ENCODE measurements around the gene SULT1C3.
A peak's percentile ranks its signal among the peaks of the same experiment; 100 is the strongest.

SULT1C3 gene

GRCh38 chr2:108287169-108287568 lies 47.4 kb downstream of the SULT1C3 start:
- Histone ChIP-seq H2BK15ac (ENCODE audit: low read depth, poor library complexity, severe bottlenecking) (no peak overlapping the region), H3K4me3 (ENCODE audit: insufficient read depth in 1 of 2, low read depth in 1 of 2, low read length in 2 of 2) (no peak overlapping the region), H3K4ac (ENCODE audit: low read depth in 1 of 2, low read length in 2 of 2) (no peak overlapping the region), H3K18ac (ENCODE audit: low read depth in 1 of 2, low read length in 2 of 2) (no peak overlapping the region), H3K9me3 (ENCODE audit: control insufficient read depth, low read length) (no peaks in the 10 kb centered on the region), H2AFZ (ENCODE audit: low read depth, low read length) (no peak overlapping the region), H3K14ac (ENCODE audit: low read length in 2 of 2) (no peak overlapping the region), H3K23ac (ENCODE audit: low read length in 2 of 2) (no peak overlapping the region), H4K8ac (ENCODE audit: low read length) (no peak overlapping the region), H2BK12ac (ENCODE audit: low read length in 2 of 2) (no peak overlapping the region), H3K27me3 (ENCODE audit: control insufficient read depth in 1 of 2, insufficient read depth in 1 of 2, low read length in 2 of 2) (no peaks in the 10 kb centered on the region), H4K91ac (ENCODE audit: low read length) (no peak overlapping the region), H3K9ac (ENCODE audit: low read length) (no peak overlapping the region), H2BK5ac (ENCODE audit: low read depth, low read length, poor library complexity, severe bottlenecking) (no peak overlapping the region), H3K4me2 (ENCODE audit: low read length, poor library complexity, severe bottlenecking) (no peak overlapping the region), H3K79me1 (replicated peaks; ENCODE audit: low read length, poor library complexity, severe bottlenecking) (peaks cover 13% of the 10 kb centered on the region), H2BK120ac (ENCODE audit: low read depth, low read length) (no peak overlapping the region), H2AK5ac (ENCODE audit: low read length, severe bottlenecking) (no peak overlapping the region), H3K27ac (ENCODE audit: low read length, poor library complexity, severe bottlenecking) (peak overlapping the region; percentile 2), H3K36me3 (ENCODE audit: control insufficient read depth in 1 of 2, insufficient read depth in 2 of 2, low read depth in 1 of 2, low read length in 2 of 2) (no peaks in the 10 kb centered on the region), H3K4me1 (ENCODE audit: control insufficient read depth, insufficient read depth, low read depth, low read length) (peaks cover 11% of the 10 kb centered on the region)
- DNase-seq: no peak
- 96% methylated on average over 2 of the region's 2 CpGs for WGBS

GRCh38 chr2:108288534-108289106 lies 48.9 kb downstream of the SULT1C3 start, which contains the start of gene SULT1C2:
Gene SULT1C2, plus strand, starts transcription at chr2:108288895. Its CDS starts 4,773 bp downstream, at chr2:108293668.
- Histone ChIP-seq H4K91ac (ENCODE audit: low read length) (no peak within 1 kb of the TSS), H3K23ac (ENCODE audit: low read length in 2 of 2) (no peak within 1 kb of the TSS), H4K8ac (ENCODE audit: low read length) (no peak within 1 kb of the TSS), H3K27me3 (ENCODE audit: control insufficient read depth in 1 of 2, insufficient read depth in 1 of 2, low read length in 2 of 2) (no peaks in the 10 kb centered on the region), H2AK5ac (ENCODE audit: low read length, severe bottlenecking) (peak within 1 kb of the TSS; percentile 80), H3K4me2 (ENCODE audit: low read length, poor library complexity, severe bottlenecking) (peak within 1 kb of the TSS; percentile 38), H3K9ac (ENCODE audit: low read length) (no peak within 1 kb of the TSS), H3K9me3 (ENCODE audit: control insufficient read depth, low read length) (no peaks in the 10 kb centered on the region), H3K18ac (ENCODE audit: low read depth in 1 of 2, low read length in 2 of 2) (no peak within 1 kb of the TSS), H3K14ac (ENCODE audit: low read length in 2 of 2) (no peak within 1 kb of the TSS), H2BK120ac (ENCODE audit: low read depth, low read length) (no peak within 1 kb of the TSS), H3K4me3 (ENCODE audit: insufficient read depth in 1 of 2, low read depth in 1 of 2, low read length in 2 of 2) (no peak within 1 kb of the TSS), H2BK5ac (ENCODE audit: low read depth, low read length, poor library complexity, severe bottlenecking) (no peak within 1 kb of the TSS), H2AFZ (ENCODE audit: low read depth, low read length) (no peak within 1 kb of the TSS), H2BK15ac (ENCODE audit: low read depth, poor library complexity, severe bottlenecking) (no peak within 1 kb of the TSS), H2BK12ac (ENCODE audit: low read length in 2 of 2) (no peak within 1 kb of the TSS), H3K27ac (ENCODE audit: low read length, poor library complexity, severe bottlenecking) (peak within 1 kb of the TSS; percentile 74), H3K36me3 (ENCODE audit: control insufficient read depth in 1 of 2, insufficient read depth in 2 of 2, low read depth in 1 of 2, low read length in 2 of 2) (no peaks in the 10 kb centered on the region), H3K4me1 (ENCODE audit: control insufficient read depth, insufficient read depth, low read depth, low read length) (peaks cover 11% of the 10 kb centered on the region), H3K79me1 (replicated peaks; ENCODE audit: low read length, poor library complexity, severe bottlenecking) (peaks cover 14% of the 10 kb centered on the region), H3K4ac (ENCODE audit: low read depth in 1 of 2, low read length in 2 of 2) (no peak within 1 kb of the TSS)
- WGBS: 15% methylated on average over 7 of the region's 7 CpGs
- no peak for DNase-seq

DNA sequence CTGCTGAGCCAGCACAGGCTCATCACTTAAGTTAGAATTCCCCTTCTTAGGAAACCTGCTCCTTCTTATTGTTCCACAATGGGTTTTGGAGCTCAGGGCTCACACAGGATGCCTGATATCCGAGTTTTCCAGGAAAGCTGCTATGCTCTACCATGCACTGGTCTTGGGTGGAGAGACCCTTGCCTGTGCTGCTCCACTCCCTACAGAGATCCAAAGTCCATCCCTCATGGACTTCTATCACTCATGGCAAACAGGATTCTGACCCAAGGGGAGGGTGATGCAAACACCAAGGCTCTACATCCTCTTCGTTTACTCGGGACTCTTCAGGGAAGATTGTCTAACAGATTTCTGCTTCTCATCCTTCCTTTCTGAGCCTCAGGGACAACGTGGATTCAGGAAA lies 54.1 kb downstream of the SULT1C3 start:
- Histone ChIP-seq H2AK5ac (ENCODE audit: low read length, severe bottlenecking) (no peak overlapping the region), H4K91ac (ENCODE audit: low read length) (no peak overlapping the region), H3K9ac (ENCODE audit: low read length) (no peak overlapping the region), H2BK5ac (ENCODE audit: low read depth, low read length, poor library complexity, severe bottlenecking) (no peak overlapping the region), H2AFZ (ENCODE audit: low read depth, low read length) (no peak overlapping the region), H2BK120ac (ENCODE audit: low read depth, low read length) (no peak overlapping the region), H3K18ac (ENCODE audit: low read depth in 1 of 2, low read length in 2 of 2) (no peak overlapping the region), H2BK12ac (ENCODE audit: low read length in 2 of 2) (no peak overlapping the region), H3K4me2 (ENCODE audit: low read length, poor library complexity, severe bottlenecking) (no peak overlapping the region), H3K36me3 (ENCODE audit: control insufficient read depth in 1 of 2, insufficient read depth in 2 of 2, low read depth in 1 of 2, low read length in 2 of 2) (no peaks in the 10 kb centered on the region), H3K14ac (ENCODE audit: low read length in 2 of 2) (no peak overlapping the region), H3K23ac (ENCODE audit: low read length in 2 of 2) (no peak overlapping the region), H3K9me3 (ENCODE audit: control insufficient read depth, low read length) (no peaks in the 10 kb centered on the region), H3K79me1 (replicated peaks; ENCODE audit: low read length, poor library complexity, severe bottlenecking) (peaks cover 23% of the 10 kb centered on the region), H3K4me1 (ENCODE audit: control insufficient read depth, insufficient read depth, low read depth, low read length) (peaks cover 13% of the 10 kb centered on the region), H3K27ac (ENCODE audit: low read length, poor library complexity, severe bottlenecking) (no peak overlapping the region), H4K8ac (ENCODE audit: low read length) (no peak overlapping the region), H3K4me3 (ENCODE audit: insufficient read depth in 1 of 2, low read depth in 1 of 2, low read length in 2 of 2) (no peak overlapping the region), H3K27me3 (ENCODE audit: control insufficient read depth in 1 of 2, insufficient read depth in 1 of 2, low read length in 2 of 2) (no peaks in the 10 kb centered on the region), H2BK15ac (ENCODE audit: low read depth, poor library complexity, severe bottlenecking) (no peak overlapping the region), H3K4ac (ENCODE audit: low read depth in 1 of 2, low read length in 2 of 2) (no peak overlapping the region)
- DNase-seq: no peak
- 82% methylated on average over 4 of the region's 4 CpGs for WGBS

GRCh38 chr2:108297436-108298141 lies 57.8 kb downstream of the SULT1C3 start:
- Histone ChIP-seq H2BK12ac (ENCODE audit: low read length in 2 of 2) (no peak overlapping the region), H2BK15ac (ENCODE audit: low read depth, poor library complexity, severe bottlenecking) (no peak overlapping the region), H2BK120ac (ENCODE audit: low read depth, low read length) (no peak overlapping the region), H3K27ac (ENCODE audit: low read length, poor library complexity, severe bottlenecking) (peak overlapping the region; percentile 66), H3K4me3 (ENCODE audit: insufficient read depth in 1 of 2, low read depth in 1 of 2, low read length in 2 of 2) (no peak overlapping the region), H2BK5ac (ENCODE audit: low read depth, low read length, poor library complexity, severe bottlenecking) (peak overlapping the region; percentile 51), H2AFZ (ENCODE audit: low read depth, low read length) (no peak overlapping the region), H3K14ac (ENCODE audit: low read length in 2 of 2) (no peak overlapping the region), H2AK5ac (ENCODE audit: low read length, severe bottlenecking) (peak overlapping the region; percentile 72), H3K4me1 (ENCODE audit: control insufficient read depth, insufficient read depth, low read depth, low read length) (peaks cover 7% of the 10 kb centered on the region), H3K79me1 (replicated peaks; ENCODE audit: low read length, poor library complexity, severe bottlenecking) (peaks cover 20% of the 10 kb centered on the region), H3K9me3 (ENCODE audit: control insufficient read depth, low read length) (no peaks in the 10 kb centered on the region), H3K23ac (ENCODE audit: low read length in 2 of 2) (no peak overlapping the region), H3K27me3 (ENCODE audit: control insufficient read depth in 1 of 2, insufficient read depth in 1 of 2, low read length in 2 of 2) (no peaks in the 10 kb centered on the region), H3K4ac (ENCODE audit: low read depth in 1 of 2, low read length in 2 of 2) (no peak overlapping the region), H3K18ac (ENCODE audit: low read depth in 1 of 2, low read length in 2 of 2) (no peak overlapping the region), H3K4me2 (ENCODE audit: low read length, poor library complexity, severe bottlenecking) (no peak overlapping the region), H3K9ac (ENCODE audit: low read length) (no peak overlapping the region), H4K91ac (ENCODE audit: low read length) (no peak overlapping the region), H3K36me3 (ENCODE audit: control insufficient read depth in 1 of 2, insufficient read depth in 2 of 2, low read depth in 1 of 2, low read length in 2 of 2) (no peaks in the 10 kb centered on the region), H4K8ac (ENCODE audit: low read length) (no peak overlapping the region)
- 73% methylated on average over 6 of the region's 9 CpGs for WGBS
- peak; percentile 29 for DNase-seq
